Measurements from ENCODE around the gene LGR4.

GRCh38 chr11:27409742-27410141 is 62.8 kb downstream of the LGR4 start:
- TF ChIP-seq CTCF (IDR thresholded peaks at IDR 0.05) = no peak
- no peak for TF ChIP-seq POLR2A (IDR thresholded peaks at IDR 0.05)

Measured in Peyer's patch (tissue), 4 donors.